ENCODE results near the gene REPIN1.

The REPIN1 gene

GRCh38 chr7:150388709-150389531 is 20.3 kb downstream of the REPIN1 start:
- DNase-seq (ENCODE audit: low spot score) (no peak), FAIRE-seq (no peak)

- DNase-seq (ENCODE audit: low spot score) (no peak), FAIRE-seq (no peak)
Observed at GRCh38 chr7:150389532-150389816, 20.9 kb downstream of the REPIN1 start.

- FAIRE-seq, result peak; percentile 62
- DNase-seq (ENCODE audit: low spot score), result peak; percentile 27
Observed at GRCh38 chr7:150390205-150390604, 21.6 kb downstream of the REPIN1 start.

GRCh38 chr7:150393325-150393724 is 24.7 kb downstream of the REPIN1 start:
- FAIRE-seq, result no peak

GRCh38 chr7:150396426-150396825 is 27.8 kb downstream of the REPIN1 start:
- no peak for FAIRE-seq
- no peak for DNase-seq (ENCODE audit: low spot score)

More at GRCh38 chr7:150393325-150393724, 24.7 kb downstream of the REPIN1 start:
- no peak for DNase-seq (ENCODE audit: low spot score)

- DNase-seq (ENCODE audit: low spot score) (no peak), FAIRE-seq (no peak)
Observed at GRCh38 chr7:150396851-150397260, 28.2 kb downstream of the REPIN1 start.

- FAIRE-seq, result no peak
- no peak for DNase-seq (ENCODE audit: low spot score)
Observed at GRCh38 chr7:150397346-150398107, 28.9 kb downstream of the REPIN1 start.

- FAIRE-seq, result no peak
- DNase-seq (ENCODE audit: low spot score), result no peak
Observed at GRCh38 chr7:150398108-150398964, 29.7 kb downstream of the REPIN1 start.

- DNase-seq (ENCODE audit: low spot score) (no peak), FAIRE-seq (no peak)
Observed at GRCh38 chr7:150398965-150399320, 30.3 kb downstream of the REPIN1 start.

GRCh38 chr7:150399421-150400007 is 30.9 kb downstream of the REPIN1 start:
- DNase-seq (ENCODE audit: low spot score), result no peak
- peak; percentile 97 for FAIRE-seq

GRCh38 chr7:150400008-150400787 is 31.6 kb downstream of the REPIN1 start:
- DNase-seq (ENCODE audit: low spot score) (peak; percentile 93), FAIRE-seq (no peak)

GRCh38 chr7:150400788-150401423 is 32.3 kb downstream of the REPIN1 start:
- DNase-seq (ENCODE audit: low spot score), result no peak
- FAIRE-seq, result no peak

GRCh38 chr7:150401424-150401790 is 32.8 kb downstream of the REPIN1 start:
- DNase-seq (ENCODE audit: low spot score) (no peak), FAIRE-seq (no peak)

GRCh38 chr7:150401861-150402631 is 33.4 kb downstream of the REPIN1 start:
- DNase-seq (ENCODE audit: low spot score) (no peak), FAIRE-seq (no peak)

GRCh38 chr7:150402671-150403321 is 34.2 kb downstream of the REPIN1 start:
- no peak for FAIRE-seq
- no peak for DNase-seq (ENCODE audit: low spot score)

GRCh38 chr7:150403376-150404171 is 35.0 kb downstream of the REPIN1 start:
- FAIRE-seq (no peak), DNase-seq (ENCODE audit: low spot score) (no peak)

- no peak for DNase-seq (ENCODE audit: low spot score)
- no peak for FAIRE-seq
Observed at GRCh38 chr7:150404172-150404804, 35.7 kb downstream of the REPIN1 start.
